OCI-LY7 (cell line): ENCODE data around the gene B4GALT6.

Experiments
- EZH2phosphoT487 ChIP-seq: fragments of 200-600 bp; sonication (generic); IDR thresholded peaks from 2 replicates; pipeline ENCODE4 v1.6.1; 2018; ENCODE audit warnings: low read depth, borderline replicate concordance, mild to moderate bottlenecking, mixed run types, antibody characterized with exemption, low read length, moderate library complexity, mixed read lengths
- TF ChIP-seq, protein P1 (sequence below): fragments of 200-600 bp; sonication (generic); conservative IDR thresholded peaks from 2 replicates; pipeline ENCODE4 v1.5.1; 2014; ENCODE audit warnings: mild to moderate bottlenecking, antibody characterized with exemption, low read length, moderate library complexity, mixed read lengths

DNA sequence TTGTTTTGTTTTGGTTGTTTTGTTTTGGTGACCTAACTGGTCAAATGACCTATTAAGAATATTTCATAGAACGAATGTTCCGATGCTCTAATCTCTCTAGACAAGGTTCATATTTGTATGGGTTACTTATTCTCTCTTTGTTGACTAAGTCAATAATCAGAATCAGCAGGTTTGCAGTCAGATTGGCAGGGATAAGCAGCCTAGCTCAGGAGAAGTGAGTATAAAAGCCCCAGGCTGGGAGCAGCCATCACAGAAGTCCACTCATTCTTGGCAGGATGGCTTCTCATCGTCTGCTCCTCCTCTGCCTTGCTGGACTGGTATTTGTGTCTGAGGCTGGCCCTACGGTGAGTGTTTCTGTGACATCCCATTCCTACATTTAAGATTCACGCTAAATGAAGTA is 92.8 kb downstream of the B4GALT6 start, which contains the start of gene TTR:
- TF ChIP-seq, protein P1, sequence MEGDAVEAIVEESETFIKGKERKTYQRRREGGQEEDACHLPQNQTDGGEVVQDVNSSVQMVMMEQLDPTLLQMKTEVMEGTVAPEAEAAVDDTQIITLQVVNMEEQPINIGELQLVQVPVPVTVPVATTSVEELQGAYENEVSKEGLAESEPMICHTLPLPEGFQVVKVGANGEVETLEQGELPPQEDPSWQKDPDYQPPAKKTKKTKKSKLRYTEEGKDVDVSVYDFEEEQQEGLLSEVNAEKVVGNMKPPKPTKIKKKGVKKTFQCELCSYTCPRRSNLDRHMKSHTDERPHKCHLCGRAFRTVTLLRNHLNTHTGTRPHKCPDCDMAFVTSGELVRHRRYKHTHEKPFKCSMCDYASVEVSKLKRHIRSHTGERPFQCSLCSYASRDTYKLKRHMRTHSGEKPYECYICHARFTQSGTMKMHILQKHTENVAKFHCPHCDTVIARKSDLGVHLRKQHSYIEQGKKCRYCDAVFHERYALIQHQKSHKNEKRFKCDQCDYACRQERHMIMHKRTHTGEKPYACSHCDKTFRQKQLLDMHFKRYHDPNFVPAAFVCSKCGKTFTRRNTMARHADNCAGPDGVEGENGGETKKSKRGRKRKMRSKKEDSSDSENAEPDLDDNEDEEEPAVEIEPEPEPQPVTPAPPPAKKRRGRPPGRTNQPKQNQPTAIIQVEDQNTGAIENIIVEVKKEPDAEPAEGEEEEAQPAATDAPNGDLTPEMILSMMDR, result no peak
- TF ChIP-seq EZH2phosphoT487, result no peak
